Measurements from ENCODE around the gene COPS7A.

DNA sequence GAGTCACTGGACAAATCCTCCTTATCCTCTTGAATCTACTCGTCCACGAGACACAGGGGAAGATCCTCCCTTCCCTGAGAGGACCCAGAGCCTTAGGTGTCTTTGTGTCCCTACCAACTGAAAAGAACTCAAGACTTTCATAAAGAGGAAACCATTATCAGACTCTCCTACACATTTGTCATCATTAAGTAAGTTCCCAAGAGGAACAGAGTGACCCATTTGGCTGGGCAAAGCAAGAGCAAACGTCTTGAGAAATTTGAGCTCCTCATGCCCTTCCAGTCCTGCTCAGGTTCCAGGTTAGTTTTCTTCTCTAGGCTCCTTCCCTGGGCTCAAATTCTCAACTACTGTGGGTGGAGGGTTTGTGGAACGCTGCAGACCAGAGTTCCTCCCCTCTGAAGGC is 23.4 kb downstream of the COPS7A start:
- TF ChIP-seq, protein P1, sequence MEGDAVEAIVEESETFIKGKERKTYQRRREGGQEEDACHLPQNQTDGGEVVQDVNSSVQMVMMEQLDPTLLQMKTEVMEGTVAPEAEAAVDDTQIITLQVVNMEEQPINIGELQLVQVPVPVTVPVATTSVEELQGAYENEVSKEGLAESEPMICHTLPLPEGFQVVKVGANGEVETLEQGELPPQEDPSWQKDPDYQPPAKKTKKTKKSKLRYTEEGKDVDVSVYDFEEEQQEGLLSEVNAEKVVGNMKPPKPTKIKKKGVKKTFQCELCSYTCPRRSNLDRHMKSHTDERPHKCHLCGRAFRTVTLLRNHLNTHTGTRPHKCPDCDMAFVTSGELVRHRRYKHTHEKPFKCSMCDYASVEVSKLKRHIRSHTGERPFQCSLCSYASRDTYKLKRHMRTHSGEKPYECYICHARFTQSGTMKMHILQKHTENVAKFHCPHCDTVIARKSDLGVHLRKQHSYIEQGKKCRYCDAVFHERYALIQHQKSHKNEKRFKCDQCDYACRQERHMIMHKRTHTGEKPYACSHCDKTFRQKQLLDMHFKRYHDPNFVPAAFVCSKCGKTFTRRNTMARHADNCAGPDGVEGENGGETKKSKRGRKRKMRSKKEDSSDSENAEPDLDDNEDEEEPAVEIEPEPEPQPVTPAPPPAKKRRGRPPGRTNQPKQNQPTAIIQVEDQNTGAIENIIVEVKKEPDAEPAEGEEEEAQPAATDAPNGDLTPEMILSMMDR (conservative IDR thresholded peaks at IDR 0.05; ENCODE audit: low read depth, low read length), result no peak
- no peak for TF ChIP-seq EZH2phosphoT487 (IDR thresholded peaks at IDR 0.05; ENCODE audit: borderline replicate concordance, low read length)

Data from PC-3 (cell line).